ENCODE results near the gene AFM. TPM values are rescaled to one million over a fixed set of nuclear protein-coding genes. Genes with fewer than 3 reads are reported as not detected.

The AFM gene
- total RNA-seq, 2 experiments from 2014 or later = not detected

DNA sequence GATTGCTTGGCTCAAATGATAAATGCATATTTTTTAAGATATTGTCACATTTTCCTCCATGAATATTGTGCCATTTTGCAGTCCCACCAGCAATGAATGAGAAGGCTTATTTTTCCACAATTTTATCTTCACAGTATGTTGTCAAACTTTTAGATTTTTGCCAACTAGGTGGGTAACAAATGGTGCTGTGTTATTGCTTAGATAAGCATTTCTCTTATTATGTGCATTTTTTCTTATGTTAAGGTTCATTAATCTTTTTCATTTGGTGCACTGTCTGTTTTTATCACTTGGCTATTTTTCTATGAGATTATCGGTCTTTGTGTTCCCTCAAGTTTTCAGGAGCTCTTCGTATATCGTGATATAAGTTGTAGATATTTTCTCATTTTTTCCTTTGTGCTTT, 13.4 kb upstream of the AFM start:
- ChIA-PET CTCF (ENCODE audit: unreplicated experiment) (no interaction called here), POLR2A (interaction anchor here (1.4 to 1.5 kb wide), 2 partner anchors 30 to 185 kb away, joined by 3 to 4 read pairs; no protein-coding TSS in a partner anchor)
- H3K4me2 ChIP-seq (ENCODE audit: low read length) = no peak overlapping the region
- TF ChIP-seq EZH2phosphoT487 (IDR thresholded peaks at IDR 0.05; ENCODE audit: borderline replicate concordance, low read depth, low read length) = no peak
- TF ChIP-seq, protein P1, sequence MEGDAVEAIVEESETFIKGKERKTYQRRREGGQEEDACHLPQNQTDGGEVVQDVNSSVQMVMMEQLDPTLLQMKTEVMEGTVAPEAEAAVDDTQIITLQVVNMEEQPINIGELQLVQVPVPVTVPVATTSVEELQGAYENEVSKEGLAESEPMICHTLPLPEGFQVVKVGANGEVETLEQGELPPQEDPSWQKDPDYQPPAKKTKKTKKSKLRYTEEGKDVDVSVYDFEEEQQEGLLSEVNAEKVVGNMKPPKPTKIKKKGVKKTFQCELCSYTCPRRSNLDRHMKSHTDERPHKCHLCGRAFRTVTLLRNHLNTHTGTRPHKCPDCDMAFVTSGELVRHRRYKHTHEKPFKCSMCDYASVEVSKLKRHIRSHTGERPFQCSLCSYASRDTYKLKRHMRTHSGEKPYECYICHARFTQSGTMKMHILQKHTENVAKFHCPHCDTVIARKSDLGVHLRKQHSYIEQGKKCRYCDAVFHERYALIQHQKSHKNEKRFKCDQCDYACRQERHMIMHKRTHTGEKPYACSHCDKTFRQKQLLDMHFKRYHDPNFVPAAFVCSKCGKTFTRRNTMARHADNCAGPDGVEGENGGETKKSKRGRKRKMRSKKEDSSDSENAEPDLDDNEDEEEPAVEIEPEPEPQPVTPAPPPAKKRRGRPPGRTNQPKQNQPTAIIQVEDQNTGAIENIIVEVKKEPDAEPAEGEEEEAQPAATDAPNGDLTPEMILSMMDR (conservative IDR thresholded peaks at IDR 0.05; ENCODE audit: low read length) = no peak
- H3K9me2 ChIP-seq (ENCODE audit: insufficient read depth, low read length) = no peaks in the 10 kb centered on the region
- no TSS peak for BruUV-seq (replicated peaks)
- no peaks in the 10 kb centered on the region for H3K9me3 ChIP-seq (ENCODE audit: low read length)
- no peaks in the 10 kb centered on the region for H3K79me2 ChIP-seq (ENCODE audit: insufficient read depth, low read depth, low read length)
- no peak overlapping the region for H3K27ac ChIP-seq (ENCODE audit: low read depth, low read length, poor library complexity, severe bottlenecking)
- H3K36me3 ChIP-seq (ENCODE audit: insufficient read depth, low read length) = no peaks in the 10 kb centered on the region
- intact Hi-C loops (cut with micrococcal nuclease; ENCODE audit: unreplicated experiment) = no loop called here
- H4K20me1 ChIP-seq (ENCODE audit: insufficient read depth, low read length) = no peaks in the 10 kb centered on the region
- H2AFZ ChIP-seq (ENCODE audit: low read length) = no peak overlapping the region
- no peak overlapping the region for H3K4me3 ChIP-seq (ENCODE audit: low read depth, low read length, poor library complexity, severe bottlenecking)
- no peak for DNase-seq (ENCODE audit: low spot score)
- no peaks in the 10 kb centered on the region for H3K4me1 ChIP-seq (ENCODE audit: insufficient read depth, low read length, poor library complexity, severe bottlenecking)

DNA sequence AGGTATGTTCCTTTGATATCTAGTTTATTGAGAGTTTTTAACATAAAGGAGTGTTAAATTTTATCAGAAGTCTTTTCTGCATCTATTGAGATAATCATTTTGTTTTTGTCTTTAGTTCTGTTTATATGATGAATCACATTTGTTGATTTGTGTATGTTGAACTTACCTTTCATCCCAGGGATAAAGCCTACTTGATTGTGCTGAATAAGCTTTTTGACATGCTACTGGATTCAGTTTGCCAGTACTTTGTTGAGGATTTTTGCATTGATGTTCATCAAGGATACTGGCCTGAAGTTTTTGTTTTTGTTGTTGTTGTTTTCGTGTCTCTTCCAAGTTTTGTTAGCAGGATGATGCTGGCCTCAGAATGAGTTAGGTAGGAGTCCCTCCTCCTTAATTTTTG, 10.8 kb upstream of the AFM start:
- H4K20me1 ChIP-seq (ENCODE audit: insufficient read depth, low read length) = no peaks in the 10 kb centered on the region
- no peaks in the 10 kb centered on the region for H3K9me3 ChIP-seq (ENCODE audit: low read length)
- ChIA-PET POLR2A (no interaction called here), CTCF (ENCODE audit: unreplicated experiment) (no interaction called here)
- H2AFZ ChIP-seq (ENCODE audit: low read length) = no peak overlapping the region
- H3K4me2 ChIP-seq (ENCODE audit: low read length) = no peak overlapping the region
- no peak for DNase-seq (ENCODE audit: low spot score)
- no peaks in the 10 kb centered on the region for H3K9me2 ChIP-seq (ENCODE audit: insufficient read depth, low read length)
- no peak overlapping the region for H3K4me3 ChIP-seq (ENCODE audit: low read depth, low read length, poor library complexity, severe bottlenecking)
- H3K27ac ChIP-seq (ENCODE audit: low read depth, low read length, poor library complexity, severe bottlenecking) = no peak overlapping the region
- H3K79me2 ChIP-seq (ENCODE audit: insufficient read depth, low read depth, low read length) = no peaks in the 10 kb centered on the region
- H3K4me1 ChIP-seq (ENCODE audit: insufficient read depth, low read length, poor library complexity, severe bottlenecking) = no peaks in the 10 kb centered on the region
- intact Hi-C loops (cut with micrococcal nuclease; ENCODE audit: unreplicated experiment) = no loop called here
- TF ChIP-seq EZH2phosphoT487 (IDR thresholded peaks at IDR 0.05; ENCODE audit: borderline replicate concordance, low read depth, low read length) = no peak
- no TSS peak for BruUV-seq (replicated peaks)
- H3K36me3 ChIP-seq (ENCODE audit: insufficient read depth, low read length) = no peaks in the 10 kb centered on the region

DNA sequence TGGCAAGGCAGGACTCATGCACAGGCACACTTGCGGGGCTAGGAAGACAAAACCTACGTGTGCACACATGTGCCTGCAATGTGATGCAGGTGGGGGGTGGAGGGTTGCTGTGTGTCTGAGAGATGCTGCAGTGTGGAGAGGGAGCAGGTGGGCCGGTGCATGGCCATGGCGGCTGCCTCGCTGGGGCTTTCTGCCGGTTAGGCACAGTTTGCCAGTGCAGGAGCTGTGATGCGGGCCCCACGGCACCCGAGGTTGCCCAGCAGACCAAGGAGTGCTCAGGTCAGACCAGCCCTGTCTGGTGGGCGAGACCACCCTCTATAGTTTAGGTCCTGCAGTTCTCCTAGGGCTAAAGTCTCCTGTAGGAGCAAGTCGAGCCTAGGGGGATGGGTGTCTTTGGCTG, 4.4 kb upstream of the AFM start:
- no peak for DNase-seq (ENCODE audit: low spot score)
- Histone ChIP-seq H3K4me3 (ENCODE audit: low read depth, low read length, poor library complexity, severe bottlenecking) (no peak overlapping the region), H2AFZ (ENCODE audit: low read length) (no peak overlapping the region), H3K9me3 (ENCODE audit: low read length) (no peaks in the 10 kb centered on the region), H3K4me2 (ENCODE audit: low read length) (no peak overlapping the region), H3K4me1 (ENCODE audit: insufficient read depth, low read length, poor library complexity, severe bottlenecking) (no peaks in the 10 kb centered on the region), H3K27ac (ENCODE audit: low read depth, low read length, poor library complexity, severe bottlenecking) (no peak overlapping the region), H3K79me2 (ENCODE audit: insufficient read depth, low read depth, low read length) (no peaks in the 10 kb centered on the region), H4K20me1 (ENCODE audit: insufficient read depth, low read length) (no peaks in the 10 kb centered on the region), H3K36me3 (ENCODE audit: insufficient read depth, low read length) (no peaks in the 10 kb centered on the region), H3K9me2 (ENCODE audit: insufficient read depth, low read length) (no peaks in the 10 kb centered on the region)
- intact Hi-C loops (cut with micrococcal nuclease; ENCODE audit: unreplicated experiment) = no loop called here
- ChIA-PET POLR2A (no interaction called here), CTCF (ENCODE audit: unreplicated experiment) (no interaction called here)
- no TSS peak for BruUV-seq (replicated peaks)
- no peak for TF ChIP-seq EZH2phosphoT487 (IDR thresholded peaks at IDR 0.05; ENCODE audit: borderline replicate concordance, low read depth, low read length)
- TF ChIP-seq, protein P1 (conservative IDR thresholded peaks at IDR 0.05; ENCODE audit: low read length) = no peak
